DMS79 (cell line): ENCODE data around the gene PBX3.
A peak's percentile ranks its signal among the peaks of the same experiment; 100 is the strongest.

Source experiments
- DNase-seq: peaks from one replicate; lab custom pipeline; 2025; lab: John Stamatoyannopoulos, UW

Gene PBX3

GRCh38 chr9:125906893-125907292 lies 159.7 kb downstream of the PBX3 start:
- DNase-seq: no peak

GRCh38 chr9:125908136-125908535 lies 161.0 kb downstream of the PBX3 start:
- DNase-seq: no peak

- no peak for DNase-seq
These were observed 161.8 kb downstream of the PBX3 start for GRCh38 chr9:125908966-125909365.

GRCh38 chr9:125909459-125909858 lies 162.3 kb downstream of the PBX3 start:
- no peak for DNase-seq

GRCh38 chr9:125910286-125910685 lies 163.1 kb downstream of the PBX3 start:
- no peak for DNase-seq

- peak; percentile 38 for DNase-seq
These were observed 164.9 kb downstream of the PBX3 start for GRCh38 chr9:125911861-125912644.

- no peak for DNase-seq
These were observed 165.5 kb downstream of the PBX3 start for GRCh38 chr9:125912667-125913066.

- no peak for DNase-seq
These were observed 166.4 kb downstream of the PBX3 start for GRCh38 chr9:125913551-125913950.

GRCh38 chr9:125914411-125914810 lies 167.2 kb downstream of the PBX3 start:
- DNase-seq: no peak

GRCh38 chr9:125915606-125916005 lies 168.4 kb downstream of the PBX3 start:
- no peak for DNase-seq

- no peak for DNase-seq
These were observed 172.4 kb downstream of the PBX3 start for GRCh38 chr9:125919565-125919964.

GRCh38 chr9:125920402-125920801 lies 173.2 kb downstream of the PBX3 start:
- no peak for DNase-seq

GRCh38 chr9:125922854-125923253 lies 175.7 kb downstream of the PBX3 start:
- no peak for DNase-seq

- no peak for DNase-seq
These were observed 177.2 kb downstream of the PBX3 start for GRCh38 chr9:125924351-125924750.

GRCh38 chr9:125926936-125927335 lies 179.8 kb downstream of the PBX3 start:
- no peak for DNase-seq

- no peak for DNase-seq
These were observed 182.7 kb downstream of the PBX3 start for GRCh38 chr9:125929846-125930245.

- DNase-seq: no peak
These were observed 184.0 kb downstream of the PBX3 start for GRCh38 chr9:125931211-125931610.

- no peak for DNase-seq
These were observed 184.8 kb downstream of the PBX3 start for GRCh38 chr9:125932012-125932411.

GRCh38 chr9:125932746-125933455 lies 185.7 kb downstream of the PBX3 start:
- DNase-seq: no peak

GRCh38 chr9:125942125-125942524 lies 195.0 kb downstream of the PBX3 start:
- no peak for DNase-seq

- no peak for DNase-seq
These were observed 196.7 kb downstream of the PBX3 start for GRCh38 chr9:125943831-125944230.

- DNase-seq: no peak
These were observed 199.2 kb downstream of the PBX3 start for GRCh38 chr9:125946397-125946796.

GRCh38 chr9:125948887-125949596 lies 201.9 kb downstream of the PBX3 start:
- DNase-seq: no peak
